Spleen (tissue), 11 donors: ENCODE results near the gene C16orf95. TPM values are rescaled to one million over a fixed set of nuclear protein-coding genes. Genes with fewer than 3 reads are reported as not detected.
A peak's percentile ranks its signal among the peaks of the same experiment; 100 is the strongest.

Source experiments
- DNase-seq: peaks from one replicate; pipeline ENCODE4 v3.0.0-alpha.2; 2020
- H3K27ac ChIP-seq, 8 donors: fragments of 200-600 bp; sonication (generic) in 7 of 8; 1 replicate in 4 of 8; 2 replicates in 4 of 8; pipeline versions ENCODE4 v1.5.0 to v1.8.0; 2016 to 2021; ENCODE audit warnings: inconsistent platforms in 4 of 8, mild to moderate bottlenecking in 4 of 8, moderate library complexity in 1 of 8
- H3K27me3 ChIP-seq, 7 donors: fragments of 200-600 bp; sonication (generic) in 6 of 7; replicated peaks in 1 of 7; 1 replicate in 4 of 7; 2 replicates in 3 of 7; pipeline versions ENCODE4 v1.5.0 to v1.8.0; 2016 to 2021; ENCODE audit warnings: inconsistent platforms in 3 of 7, mild to moderate bottlenecking in 1 of 7
- H3K36me3 ChIP-seq, 6 donors: fragments of 200-600 bp; sonication (generic) in 5 of 6; 1 replicate in 4 of 6; 2 replicates in 2 of 6; pipeline versions ENCODE4 v1.5.0 to v1.8.0; 2016 to 2021; ENCODE audit warnings: inconsistent platforms in 2 of 6
- H3K4me1 ChIP-seq, 6 donors: fragments of 200-600 bp; sonication (generic) in 5 of 6; 1 replicate in 3 of 6; 2 replicates in 3 of 6; pipeline versions ENCODE4 v1.5.0 to v1.8.0; 2016 to 2021; ENCODE audit warnings: inconsistent platforms in 3 of 6
- H3K4me3 ChIP-seq, 8 donors: fragments of 200-600 bp; sonication (generic) in 7 of 8; 1 replicate in 4 of 8; 2 replicates in 4 of 8; pipeline versions ENCODE4 v1.5.0 to v1.8.0; 2016 to 2021; ENCODE audit warnings: inconsistent platforms in 4 of 8, mild to moderate bottlenecking in 4 of 8, moderate library complexity in 2 of 8
- H3K9me3 ChIP-seq, 8 donors: fragments of 200-600 bp; sonication (generic) in 7 of 8; 1 replicate in 4 of 8; 2 replicates in 4 of 8; pipeline versions ENCODE4 v1.5.0 to v1.8.0; 2016 to 2021; ENCODE audit warnings: inconsistent platforms in 4 of 8
- POLR2A ChIP-seq, 3 donors: fragments of 450-650 bp; IDR thresholded peaks; one replicate each; pipeline ENCODE4 v1.5.1; 2017; ENCODE audit warnings: antibody characterized with exemption in 3 of 3, mild to moderate bottlenecking in 1 of 3
- POLR2AphosphoS5 ChIP-seq, 3 donors: sonication (generic); formaldehyde crosslinking; IDR thresholded peaks; one replicate each; pipeline ENCODE4 v1.5.1; 2017; ENCODE audit warnings: antibody characterized with exemption in 3 of 3
- WGBS, 5 donors: extraction: QIAGEN DNeasy Blood & Tissue Kit in 3 of 5; methylation state at CpG; one replicate each; pipeline versions ENCODE4 v1.1.5 to v1.1.7; 2013 to 2018; 5-methylcytosine and 5-hydroxymethylcytosine counted together
- intact Hi-C: fragments of 100-400 bp; cut with DNase I; formaldehyde crosslinking; loops from one replicate; pipeline ENCODE4 v1.15.0; 2023; ENCODE audit warnings: low total_unique reads
- polyA plus RNA-seq, 3 donors: library from polyadenylated mRNA; stranded (reverse); fragments of 200-250 nt; gene quantifications; one replicate each; pipeline ENCODE4 v1.2.1, GENCODE V29; 2013
- total RNA-seq, 7 donors: library from RNA; depleted of rRNA in 3 of 7; stranded (reverse); fragments of >200 nt in 3 of 7; fragmentation: NEBNext Ultra II Directional in 4 of 7; extraction: Animal tissue kit (Norgen Biotek cat#: 25700) in 4 of 7; gene quantifications; one replicate each; pipeline versions ENCODE4 v1.1.0 to v1.2.1, GENCODE V29; 2016 to 2021
- TF ChIP-seq, protein P1 (sequence below), 11 experiments: fragments of 200-600 bp in 7 of 11; fragments of 450-650 bp in 4 of 11; sonication (generic) in 4 of 11; IDR thresholded peaks in 8 of 11; conservative IDR thresholded peaks in 3 of 11; 1 replicate in 7 of 11; 2 replicates in 4 of 11; pipeline versions ENCODE4 v1.4.0 to v1.8.0; 2016 to 2021; ENCODE audit warnings: antibody characterized with exemption in 11 of 11, inconsistent platforms in 4 of 11, mild to moderate bottlenecking in 1 of 11
- donor health status: healthy with polysubstance abuse.
- donor health status: DM: no; HTN: no; CAD: no; lungs with moderate emphysema.
- donor health status: DM: no; HTN: no; CAD: no.
- donor health status: Bipolar disorder and iron deficiency.
- donor health status: healthy.
- donor health status: DM: no; HTN: no; CAD: no.
- donor health status: DM: yes; HTN: yes; CAD: no.

C16orf95 gene
- total and polyA plus RNA-seq, 10 donors: 1.0 to 2.9 (median 2.1) TPM; not detected in 2

DNA sequence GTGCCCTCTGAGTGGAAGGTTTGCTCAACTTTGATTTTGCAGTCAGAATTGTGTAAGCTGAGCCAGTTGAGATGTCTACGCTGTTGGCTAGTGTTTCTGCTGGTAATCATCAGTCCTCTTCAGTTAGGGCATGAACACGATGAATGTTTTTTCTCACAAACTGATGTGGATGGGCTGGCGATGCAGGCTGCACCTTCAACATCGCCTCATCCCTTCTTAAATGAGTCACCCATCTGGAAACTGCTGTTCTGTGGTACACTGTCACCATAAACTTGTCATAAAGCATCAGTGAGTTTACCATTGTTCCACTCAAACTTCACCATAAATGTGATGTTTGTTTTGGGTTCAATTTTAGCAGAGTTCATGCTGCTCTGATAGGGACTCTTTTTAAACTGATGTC lies 8.4 kb downstream of the C16orf95 start:
- 78 to 97% (median 90%) methylated on average over 4 of the region's 4 CpGs for WGBS, 5 donors
- H3K9me3 ChIP-seq: peaks cover 0 to 13% (median 8%) of the 10 kb centered on the region in 8 donors
- TF ChIP-seq, protein P1, sequence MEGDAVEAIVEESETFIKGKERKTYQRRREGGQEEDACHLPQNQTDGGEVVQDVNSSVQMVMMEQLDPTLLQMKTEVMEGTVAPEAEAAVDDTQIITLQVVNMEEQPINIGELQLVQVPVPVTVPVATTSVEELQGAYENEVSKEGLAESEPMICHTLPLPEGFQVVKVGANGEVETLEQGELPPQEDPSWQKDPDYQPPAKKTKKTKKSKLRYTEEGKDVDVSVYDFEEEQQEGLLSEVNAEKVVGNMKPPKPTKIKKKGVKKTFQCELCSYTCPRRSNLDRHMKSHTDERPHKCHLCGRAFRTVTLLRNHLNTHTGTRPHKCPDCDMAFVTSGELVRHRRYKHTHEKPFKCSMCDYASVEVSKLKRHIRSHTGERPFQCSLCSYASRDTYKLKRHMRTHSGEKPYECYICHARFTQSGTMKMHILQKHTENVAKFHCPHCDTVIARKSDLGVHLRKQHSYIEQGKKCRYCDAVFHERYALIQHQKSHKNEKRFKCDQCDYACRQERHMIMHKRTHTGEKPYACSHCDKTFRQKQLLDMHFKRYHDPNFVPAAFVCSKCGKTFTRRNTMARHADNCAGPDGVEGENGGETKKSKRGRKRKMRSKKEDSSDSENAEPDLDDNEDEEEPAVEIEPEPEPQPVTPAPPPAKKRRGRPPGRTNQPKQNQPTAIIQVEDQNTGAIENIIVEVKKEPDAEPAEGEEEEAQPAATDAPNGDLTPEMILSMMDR (IDR thresholded peaks at IDR 0.05 in 8 of 11, conservative IDR thresholded peaks at IDR 0.05 in 3 of 11): no peak
- TF ChIP-seq POLR2AphosphoS5 (IDR thresholded peaks at IDR 0.05): no peak
- no peak for TF ChIP-seq POLR2A (IDR thresholded peaks at IDR 0.05)
- intact Hi-C loops: no loop called here
- no peaks in the 10 kb centered on the region for H3K27me3 ChIP-seq
- H3K27ac ChIP-seq: no peak overlapping the region
- H3K4me3 ChIP-seq: no peak overlapping the region
- peak; percentile 10 for DNase-seq
- no peaks in the 10 kb centered on the region for H3K4me1 ChIP-seq
- H3K36me3 ChIP-seq: no peaks in the 10 kb centered on the region

DNA sequence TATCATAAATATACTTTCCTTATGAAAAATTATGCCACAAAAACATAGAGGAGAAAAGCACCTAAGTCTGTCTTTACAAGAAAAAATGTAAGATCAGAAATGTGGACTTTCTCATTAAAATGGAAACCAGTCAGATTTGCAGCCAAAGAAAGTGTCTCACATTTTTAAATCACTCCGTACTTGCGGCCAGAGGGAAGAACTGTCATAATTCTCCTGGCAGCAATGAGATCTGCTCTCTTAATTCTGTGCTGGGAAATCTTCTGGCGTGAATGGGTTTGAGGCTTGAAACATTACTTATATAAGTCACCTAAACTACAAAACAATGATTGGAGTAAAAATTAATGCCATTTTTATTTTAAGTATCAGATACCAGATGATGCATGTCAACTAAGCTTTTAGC lies 10.7 kb downstream of the C16orf95 start:
- 85 to 97% (median 91%) methylated on average over 3 of the region's 3 CpGs for WGBS, 5 donors
- intact Hi-C loops: no loop called here
- TF ChIP-seq POLR2AphosphoS5 (IDR thresholded peaks at IDR 0.05) (no peak), POLR2A (IDR thresholded peaks at IDR 0.05) (no peak)
- TF ChIP-seq, protein P1 (IDR thresholded peaks at IDR 0.05 in 8 of 11, conservative IDR thresholded peaks at IDR 0.05 in 3 of 11): no peak
- Histone ChIP-seq H3K4me1 (no peaks in the 10 kb centered on the region), H3K9me3 (peaks cover 0 to 13% (median 8%) of the 10 kb centered on the region in 8 donors), H3K27me3 (no peaks in the 10 kb centered on the region), H3K4me3 (no peak overlapping the region), H3K36me3 (no peaks in the 10 kb centered on the region), H3K27ac (no peak overlapping the region)
- DNase-seq: no peak

DNA sequence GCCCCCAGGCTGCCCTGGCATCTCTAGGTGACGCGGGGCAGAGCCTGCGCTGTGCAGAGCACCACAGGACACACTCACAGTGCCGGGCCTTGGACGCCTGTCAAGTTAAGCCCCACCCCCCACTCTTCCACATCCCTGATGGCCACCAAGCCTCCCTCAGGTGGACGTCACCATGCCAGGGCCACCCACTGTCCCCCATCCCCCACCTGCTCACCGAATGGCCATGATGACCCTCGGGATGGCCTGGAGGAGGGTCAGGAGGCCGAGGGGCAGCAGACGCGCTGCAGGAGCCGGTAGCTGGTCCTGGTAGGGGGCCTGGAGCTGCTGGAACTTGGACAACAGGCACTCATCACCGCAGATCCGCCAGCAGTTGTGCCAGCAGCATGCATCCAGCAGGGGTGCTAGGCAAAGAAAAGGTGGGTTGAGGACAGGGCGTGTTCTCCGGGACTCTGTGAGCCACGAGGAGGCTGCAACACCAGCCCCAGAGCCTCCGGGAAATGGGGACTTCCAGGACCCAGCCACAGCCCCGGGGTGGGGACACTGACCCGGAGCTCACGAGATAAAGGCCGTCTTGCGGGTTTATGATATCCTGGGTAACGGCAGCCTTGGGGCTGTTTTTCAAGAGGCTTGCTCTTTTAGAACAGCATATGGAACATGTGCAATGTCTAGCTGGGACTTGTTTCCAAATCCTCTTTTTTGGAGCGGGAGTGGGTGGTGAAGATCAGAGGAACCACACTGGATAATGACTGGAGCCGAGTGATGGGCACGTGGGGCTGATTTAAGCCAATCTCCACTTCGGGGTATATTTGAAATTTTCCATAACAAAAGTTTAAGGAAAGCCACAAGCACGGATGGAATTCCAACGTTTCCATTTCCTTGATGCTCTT lies 11.4 kb downstream of the C16orf95 start:
- intact Hi-C loops: no loop called here
- Histone ChIP-seq H3K9me3 (peaks cover 0 to 13% (median 8%) of the 10 kb centered on the region in 8 donors), H3K27me3 (no peaks in the 10 kb centered on the region), H3K27ac (no peak overlapping the region), H3K4me3 (no peak overlapping the region), H3K36me3 (no peaks in the 10 kb centered on the region), H3K4me1 (no peaks in the 10 kb centered on the region)
- 79 to 85% (median 83%) methylated on average over 24 to 30 of the region's 30 CpGs for WGBS, 5 donors
- TF ChIP-seq POLR2A (IDR thresholded peaks at IDR 0.05) (no peak), POLR2AphosphoS5 (IDR thresholded peaks at IDR 0.05) (no peak)
- TF ChIP-seq, protein P1 (IDR thresholded peaks at IDR 0.05 in 8 of 11, conservative IDR thresholded peaks at IDR 0.05 in 3 of 11): no peak
- DNase-seq: no peak

DNA sequence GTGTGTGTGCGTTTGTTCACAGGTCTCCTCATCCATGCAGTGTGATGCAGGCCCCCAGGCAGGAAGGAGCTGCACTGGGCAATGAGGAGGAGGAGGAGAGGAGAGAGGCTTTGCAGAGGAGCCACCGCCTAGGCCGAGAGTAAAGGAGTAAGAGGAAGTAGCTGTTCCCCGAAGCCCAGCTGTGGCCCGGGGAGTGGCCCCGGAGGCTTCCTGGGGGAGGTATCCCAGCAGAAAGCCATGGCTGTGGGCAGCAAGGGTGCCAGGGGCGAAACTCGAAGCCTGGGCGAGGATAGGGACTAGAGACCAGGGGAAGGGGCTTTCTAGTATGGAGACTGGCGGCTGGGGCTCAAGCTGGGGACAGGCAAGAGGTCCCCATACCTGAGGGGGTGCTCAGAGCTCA lies 12.2 kb downstream of the C16orf95 start:
- Histone ChIP-seq H3K4me1 (no peaks in the 10 kb centered on the region), H3K27me3 (no peaks in the 10 kb centered on the region), H3K27ac (no peak overlapping the region), H3K9me3 (peaks cover 0 to 13% (median 8%) of the 10 kb centered on the region in 8 donors), H3K36me3 (no peaks in the 10 kb centered on the region), H3K4me3 (no peak overlapping the region)
- intact Hi-C loops: no loop called here
- 43 to 62% (median 47%) methylated on average over 10 of the region's 10 CpGs for WGBS, 5 donors
- no peak for DNase-seq
- no peak for TF ChIP-seq POLR2A (IDR thresholded peaks at IDR 0.05)
- no peak for TF ChIP-seq POLR2AphosphoS5 (IDR thresholded peaks at IDR 0.05)
